SKM-1 treated with dmso at 0.1 percent for 144 hours (cell line): ENCODE data around the gene LTO1.
"Not testable (repeated sequence)": the region's sequence is repeated elsewhere in the genome, so short reads cannot be mapped to it uniquely, and the experiment has no call there.

Experiments used
- DNase-seq: peaks from one replicate; lab custom pipeline; 2025; ENCODE audit not compliant: unreplicated experiment; lab: John Stamatoyannopoulos, UW

LTO1 gene

DNA sequence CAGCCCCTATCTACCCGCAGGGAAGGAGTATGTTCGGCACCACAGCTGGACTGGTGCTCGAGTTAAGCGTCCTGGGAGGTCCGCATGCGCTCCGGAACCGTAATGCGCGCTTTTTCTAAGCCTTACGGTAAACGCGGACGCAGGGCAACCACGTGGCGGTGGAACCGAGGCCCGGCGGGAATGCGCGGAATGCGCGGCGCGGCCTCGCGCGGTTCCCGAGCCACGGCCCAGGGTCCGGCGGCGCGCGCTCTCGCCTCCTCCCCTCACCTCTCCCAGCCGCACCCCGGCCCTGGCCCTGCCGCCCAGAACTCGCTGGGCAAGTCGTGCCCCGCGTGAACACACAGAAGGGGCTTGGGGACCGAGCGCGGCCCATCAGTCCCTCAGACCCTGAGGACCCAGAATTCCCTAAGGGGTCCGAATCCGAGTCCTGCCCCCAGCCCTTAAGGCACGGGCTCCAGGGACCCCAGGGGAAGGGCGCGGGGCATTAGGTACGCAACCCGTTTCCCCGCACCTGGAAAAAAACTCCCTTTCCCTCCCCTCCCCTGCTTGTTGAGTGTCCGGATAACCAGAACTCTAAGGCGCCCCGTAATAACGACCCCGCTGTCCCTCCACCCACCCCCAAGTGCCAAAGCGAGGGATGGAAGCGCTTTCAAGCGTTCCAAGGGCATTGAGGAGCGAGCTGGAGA, 38.5 kb downstream of the LTO1 start:
- DNase-seq = no peak

DNA sequence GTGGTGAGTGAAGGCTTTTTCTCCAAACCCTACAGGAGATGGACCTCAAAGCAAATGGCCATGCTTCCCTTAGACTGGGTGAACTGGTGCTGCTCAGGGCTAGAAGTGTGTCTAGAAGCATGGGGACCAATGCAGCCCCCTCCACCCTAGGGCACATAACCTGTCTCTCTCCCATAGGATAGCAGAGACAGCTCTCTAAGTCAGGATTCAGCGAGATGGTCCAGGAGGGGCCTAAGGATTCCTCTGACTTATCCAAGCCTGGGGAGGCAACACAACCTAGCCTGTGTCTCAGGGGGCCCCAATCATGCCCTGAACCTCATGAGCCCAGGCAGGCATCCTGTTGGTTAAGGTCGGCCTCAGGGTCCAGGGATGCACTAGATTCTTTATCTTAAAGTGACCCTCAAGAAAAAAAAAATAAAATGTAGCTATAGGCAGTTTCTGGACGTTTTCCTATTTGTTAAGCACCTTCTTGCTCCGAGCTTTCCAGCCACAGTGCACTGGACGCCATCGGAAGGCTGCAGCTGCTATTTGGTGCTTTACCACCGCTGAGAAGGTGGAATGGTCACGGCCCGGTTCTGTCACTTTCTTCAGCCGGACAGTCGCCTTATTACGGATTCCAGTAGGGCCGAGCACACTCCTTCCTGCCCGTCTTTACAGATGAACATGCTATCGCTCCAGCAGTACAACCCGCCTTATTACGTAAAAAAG, 39.2 kb downstream of the LTO1 start:
- no peak for DNase-seq

GRCh38 chr11:69635195-69635594, 40.0 kb downstream of the LTO1 start:
- no peak for DNase-seq

GRCh38 chr11:69634590-69634989, 40.6 kb downstream of the LTO1 start:
- no peak for DNase-seq

DNA sequence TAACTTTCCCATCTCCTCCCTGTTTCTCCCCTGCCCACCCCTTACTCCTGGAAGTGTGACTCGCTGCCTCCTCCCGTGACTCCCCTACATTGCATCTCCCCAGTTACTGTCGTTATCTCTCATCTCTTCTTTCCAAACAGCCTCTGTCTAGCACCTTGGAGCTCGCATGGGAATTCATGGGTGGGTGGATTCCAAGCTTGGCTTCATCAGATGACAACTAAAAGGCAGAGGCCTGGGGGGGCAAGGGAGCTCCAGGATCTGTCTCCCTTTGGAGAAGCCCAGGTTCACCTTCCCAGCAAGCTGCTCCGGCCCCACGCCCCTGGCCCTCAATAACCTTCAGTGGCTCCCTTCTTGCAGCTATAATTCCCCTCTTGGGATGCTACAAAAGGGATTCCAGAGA, 41.1 kb downstream of the LTO1 start:
- DNase-seq = no peak

DNA sequence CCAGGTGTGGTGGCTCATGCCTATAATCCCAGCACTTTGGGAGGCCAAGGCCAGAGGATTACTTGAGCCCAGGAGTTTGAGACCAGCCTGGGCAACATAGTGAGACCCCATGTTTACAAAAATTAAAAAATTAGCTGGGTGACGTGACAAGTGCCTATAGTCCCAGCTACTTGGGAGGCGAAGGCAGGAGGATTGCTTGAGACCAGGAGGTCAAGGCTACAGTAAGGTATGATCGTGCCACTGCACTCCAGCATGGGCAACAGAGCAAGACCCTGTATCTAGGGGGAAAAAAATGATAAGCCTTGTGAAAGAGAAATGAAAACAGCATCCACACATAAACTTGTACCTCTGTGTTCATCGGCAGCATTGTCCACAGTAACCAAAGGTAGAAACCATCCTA, 42.3 kb downstream of the LTO1 start:
- no peak for DNase-seq

GRCh38 chr11:69630424-69630823, 44.7 kb downstream of the LTO1 start:
- DNase-seq = no peak

DNA sequence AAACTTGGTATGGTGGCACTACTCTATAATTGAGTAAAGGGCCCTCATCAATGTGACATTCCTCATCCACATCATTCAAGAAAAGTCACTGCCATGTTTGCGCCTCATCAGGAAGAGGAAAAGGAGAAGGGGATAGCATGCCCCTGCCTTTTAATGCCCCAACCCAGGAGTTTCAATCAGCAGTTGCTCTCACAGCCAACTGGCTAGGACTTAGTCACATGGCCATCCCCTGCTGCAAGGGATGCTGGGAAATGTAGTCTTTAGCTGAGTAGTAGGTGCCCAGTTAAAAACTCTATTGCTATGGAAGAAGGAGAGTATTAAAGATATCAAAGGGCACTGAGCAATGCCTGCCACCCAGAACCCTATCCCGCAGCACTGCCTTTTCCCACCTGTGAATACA, 45.1 kb downstream of the LTO1 start:
- no peak for DNase-seq

DNA sequence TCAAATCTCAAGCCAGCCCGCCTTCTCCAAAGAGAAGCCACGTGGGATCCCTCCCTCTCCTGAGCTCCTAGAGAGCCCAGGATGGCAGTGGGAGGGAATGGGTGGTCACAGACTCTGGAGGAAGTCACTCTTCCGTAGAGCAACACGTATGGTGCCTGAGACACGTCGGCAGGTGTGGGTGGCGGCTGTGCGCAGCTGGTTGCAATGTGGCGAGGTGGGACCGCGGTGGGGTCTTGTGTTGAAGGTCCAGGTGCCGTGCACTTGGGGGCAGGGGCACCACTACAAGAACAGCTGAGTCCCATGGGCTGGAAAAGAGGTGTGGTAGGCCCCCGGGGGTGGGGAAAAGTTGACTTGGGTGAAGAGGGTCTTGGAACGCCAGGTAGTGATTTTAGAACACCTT, 47.6 kb downstream of the LTO1 start:
- DNase-seq = no peak

GRCh38 chr11:69625476-69625875, 49.7 kb downstream of the LTO1 start:
- DNase-seq = no peak

- no peak for DNase-seq
Measured at GRCh38 chr11:69624293-69624692, 50.9 kb downstream of the LTO1 start.

- not testable (repeated sequence) for DNase-seq
Measured at GRCh38 chr11:69622097-69622681, 53.0 kb downstream of the LTO1 start.

DNA sequence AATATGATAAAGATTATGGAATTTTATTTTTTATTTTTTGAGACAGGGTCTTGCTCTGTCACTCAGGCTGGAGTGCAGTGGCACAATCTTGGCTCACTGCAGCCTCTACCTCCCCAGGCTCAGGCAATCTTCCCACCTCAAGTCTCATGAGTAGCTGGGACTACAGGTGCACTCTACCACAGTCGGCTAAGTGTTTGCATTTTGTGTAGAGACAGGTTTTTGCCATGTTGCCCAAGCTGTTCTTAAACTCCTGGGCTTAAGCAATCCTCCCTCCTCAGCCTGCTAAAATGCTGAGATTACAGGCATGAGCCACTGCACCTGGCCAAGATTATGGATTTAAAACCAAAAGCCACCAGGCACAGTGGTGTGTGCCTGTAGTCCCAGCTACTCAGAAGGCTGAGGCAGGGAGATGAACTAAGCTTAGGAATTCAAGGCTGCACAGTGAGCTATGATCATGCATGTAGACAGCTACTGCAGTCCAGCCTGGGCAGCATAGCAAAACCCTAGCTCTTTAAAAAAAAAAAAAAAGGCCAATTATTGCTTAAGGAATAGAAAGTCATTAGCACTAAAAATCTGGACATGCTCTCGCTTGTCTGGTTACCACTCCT, 54.4 kb downstream of the LTO1 start:
- no peak for DNase-seq

DNA sequence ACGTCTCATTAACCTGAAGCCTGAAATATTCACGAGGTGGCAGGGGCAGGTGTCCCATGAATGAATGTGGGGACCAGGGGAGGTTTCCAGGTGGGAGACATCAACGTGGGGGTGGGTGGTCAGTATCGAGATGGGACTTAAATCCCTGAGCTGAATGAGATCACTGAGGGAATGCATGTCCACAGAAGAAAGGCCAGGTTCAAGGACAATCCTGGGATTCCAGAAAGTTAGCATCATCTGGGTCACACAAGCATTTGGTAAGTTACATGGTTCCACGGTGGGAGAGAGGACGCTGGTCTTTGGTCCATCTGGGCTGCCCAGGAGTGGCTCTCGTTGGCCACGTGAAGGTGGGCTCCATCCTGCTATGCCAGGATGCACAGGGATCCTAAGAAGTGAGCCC, 56.9 kb downstream of the LTO1 start:
- DNase-seq = no peak

DNA sequence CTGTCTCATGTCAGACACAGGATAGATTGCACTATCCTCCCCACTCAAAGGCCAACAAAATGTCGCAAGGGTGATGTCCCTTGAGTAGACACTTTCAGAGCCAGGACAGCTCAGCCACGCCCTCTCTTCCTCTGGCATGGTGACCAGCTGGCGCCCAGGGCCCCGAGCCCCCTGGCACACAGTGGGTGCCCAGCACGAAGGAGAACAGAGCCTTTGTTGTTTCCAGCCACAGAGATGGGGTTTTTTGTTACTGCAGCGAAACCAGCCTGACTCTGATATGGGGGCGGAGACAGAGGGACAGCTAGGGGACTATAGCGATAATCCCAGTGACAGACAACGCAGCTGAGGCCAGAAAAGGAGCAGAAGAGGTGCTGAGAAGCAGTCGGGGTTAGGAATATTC, 57.5 kb downstream of the LTO1 start:
- no peak for DNase-seq

DNA sequence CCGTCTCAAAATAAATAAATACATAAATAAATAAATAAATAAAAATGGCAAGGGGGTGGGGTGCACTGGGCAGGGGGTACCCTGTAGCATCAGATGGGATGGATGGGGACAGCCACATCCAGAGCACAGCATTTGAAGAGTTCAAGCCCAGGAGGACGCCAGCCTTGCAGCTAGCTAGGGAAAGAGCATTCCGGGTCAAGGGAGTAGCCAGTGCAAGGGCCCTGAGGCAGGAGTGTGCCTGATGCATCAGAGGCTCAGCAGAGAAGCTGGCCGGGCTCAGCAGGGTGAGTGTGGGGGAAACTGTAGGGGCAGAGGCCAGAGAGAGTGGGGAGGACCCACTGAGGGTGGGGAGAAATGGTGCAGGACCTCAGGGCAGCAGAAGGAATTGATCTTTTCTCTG, 57.9 kb downstream of the LTO1 start:
- DNase-seq = no peak
